Renal pelvis (tissue), 4 donors: Measurements from ENCODE around the gene DPM3. TPM values are rescaled to one million over a fixed set of nuclear protein-coding genes. Genes with fewer than 3 reads are reported as not detected.
A peak's percentile ranks its signal among the peaks of the same experiment; 100 is the strongest.
"Not testable (repeated sequence)": the region's sequence is repeated elsewhere in the genome, so short reads cannot be mapped to it uniquely, and the experiment has no call there.

Experiments
- DNase-seq: peaks from one replicate; pipeline ENCODE4 v3.0.0-alpha.2; 2013
- polyA plus RNA-seq, 3 donors: library from polyadenylated mRNA; unstranded; fragments of 120-200 nt; gene quantifications; one replicate each; pipeline ENCODE4 v1.2.1, GENCODE V29; 2013; ENCODE audit not compliant: insufficient read length in 3 of 3

DPM3 gene
- polyA plus RNA-seq, 3 donors = 38.6 to 55.8 (median 50.3) TPM

GRCh38 chr1:155167166-155168104 is 27.1 kb upstream of the DPM3 start:
- peak; percentile 84 for DNase-seq

DNA sequence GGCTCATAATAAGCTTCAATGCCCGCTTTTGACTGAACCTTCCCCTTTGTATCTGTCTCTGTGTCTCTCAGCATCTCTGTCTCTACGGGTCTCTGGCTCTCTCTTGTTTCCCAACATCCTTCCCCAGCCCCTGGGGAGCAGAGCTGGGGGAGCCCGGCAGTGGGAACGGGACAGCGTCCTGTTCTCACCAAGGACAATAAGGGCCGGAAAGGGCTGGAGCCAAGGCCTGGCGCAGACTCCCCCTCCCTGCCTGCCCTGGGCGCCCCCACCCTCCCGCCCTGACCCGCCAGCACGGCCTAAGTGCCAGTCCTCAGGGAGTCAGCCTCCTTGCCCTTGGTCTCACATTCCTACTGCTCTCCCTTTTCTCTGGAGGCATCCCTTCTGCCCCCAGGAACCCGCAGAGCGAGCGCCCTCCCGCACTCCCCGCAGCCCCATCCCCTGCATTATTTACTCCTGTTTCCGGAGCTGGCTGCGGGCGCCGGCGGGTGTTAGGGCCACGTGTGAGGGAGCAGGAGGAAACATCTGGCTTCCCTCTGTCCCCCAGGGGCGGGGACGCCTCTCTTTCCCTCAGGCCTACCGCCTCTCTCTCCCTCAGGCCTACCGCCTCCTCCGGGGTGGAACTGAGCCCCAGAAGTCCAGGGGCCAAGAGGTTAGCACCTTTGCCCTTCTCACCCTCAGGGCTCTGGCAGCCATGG is 26.3 kb upstream of the DPM3 start:
- peak; percentile 58 for DNase-seq

DNA sequence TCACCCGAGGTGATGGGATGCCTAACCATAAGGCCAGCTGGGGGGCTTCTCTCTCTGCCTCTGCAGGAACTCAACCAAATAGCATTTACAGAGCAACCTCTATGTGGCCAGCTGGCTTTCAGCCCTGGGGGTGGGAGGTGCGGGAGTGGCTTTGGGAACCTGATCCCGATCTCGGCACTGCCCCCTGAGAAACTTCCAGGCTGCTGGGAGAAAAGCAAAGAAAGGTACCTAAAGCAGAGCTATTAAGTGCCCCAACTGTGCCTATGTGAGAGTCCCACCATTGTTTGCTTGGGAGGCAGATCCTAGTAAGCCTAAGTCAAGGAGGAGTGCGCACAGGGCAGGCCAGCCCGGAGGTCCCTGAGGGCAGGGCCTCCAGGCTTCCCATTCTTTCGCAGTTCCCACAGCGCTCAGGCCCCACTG is 25.7 kb upstream of the DPM3 start:
- peak; percentile 37 for DNase-seq

DNA sequence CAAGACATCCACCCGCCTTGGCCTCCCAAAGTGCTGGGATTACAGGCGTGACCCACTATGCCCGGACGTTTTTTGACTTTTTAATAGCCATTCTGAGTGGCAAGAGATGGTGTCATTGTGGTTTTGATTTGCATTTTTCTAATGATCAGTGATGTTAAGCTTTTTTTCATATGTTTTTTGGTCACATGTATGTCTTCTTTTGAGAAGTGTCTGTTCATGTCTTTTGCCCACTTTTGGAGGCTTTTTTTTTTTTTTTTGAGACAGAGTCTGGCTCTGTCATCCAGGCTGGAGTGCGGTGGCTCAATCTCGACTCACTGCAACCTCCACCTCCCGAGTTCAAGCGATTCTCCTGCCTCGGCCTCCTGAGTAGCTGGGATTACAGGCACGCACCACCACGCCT is 24.3 kb upstream of the DPM3 start:
- not testable (repeated sequence) for DNase-seq

GRCh38 chr1:155163785-155164184 is 23.5 kb upstream of the DPM3 start:
- not testable (repeated sequence) for DNase-seq

DNA sequence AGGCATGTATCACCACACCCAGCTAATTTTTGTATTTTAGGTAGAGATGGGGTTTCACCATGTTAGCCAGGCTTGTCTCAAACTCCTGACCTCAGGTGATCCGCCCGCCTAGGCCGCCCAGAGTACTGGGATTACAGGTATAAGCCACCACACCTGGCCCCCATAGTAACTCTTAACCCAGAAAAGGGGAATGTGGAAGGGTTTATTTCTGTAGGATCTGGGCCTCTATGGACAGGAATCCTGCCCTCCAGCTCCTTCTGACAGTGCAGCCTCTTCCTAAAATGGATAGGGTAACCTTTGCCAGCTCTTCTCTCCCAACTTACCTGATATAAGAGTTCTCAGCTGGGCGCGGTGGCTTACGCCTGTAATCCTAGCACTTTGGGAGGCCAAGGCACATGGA is 22.3 kb upstream of the DPM3 start:
- not testable (repeated sequence) for DNase-seq

GRCh38 chr1:155160128-155160527 is 19.8 kb upstream of the DPM3 start:
- no peak for DNase-seq

DNA sequence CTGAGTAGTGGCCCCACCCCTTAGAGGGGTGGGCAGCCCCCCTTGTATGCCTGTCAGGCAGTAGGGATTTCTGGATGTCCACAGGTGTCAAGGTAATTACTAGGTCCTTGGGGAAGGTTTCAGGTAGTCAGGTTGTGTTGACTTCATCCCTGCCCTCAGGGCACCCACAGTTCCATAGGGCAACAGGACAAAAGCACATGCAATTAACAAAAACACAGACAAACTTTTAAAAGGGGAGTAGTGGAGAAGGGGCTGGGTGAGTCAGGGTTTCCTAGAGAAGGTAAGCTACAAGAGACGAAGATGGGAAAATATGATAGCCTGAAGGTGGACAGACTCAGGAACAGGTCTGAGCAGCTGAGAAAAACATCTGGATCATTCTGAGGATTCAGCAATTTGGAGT is 18.7 kb upstream of the DPM3 start:
- DNase-seq = no peak

DNA sequence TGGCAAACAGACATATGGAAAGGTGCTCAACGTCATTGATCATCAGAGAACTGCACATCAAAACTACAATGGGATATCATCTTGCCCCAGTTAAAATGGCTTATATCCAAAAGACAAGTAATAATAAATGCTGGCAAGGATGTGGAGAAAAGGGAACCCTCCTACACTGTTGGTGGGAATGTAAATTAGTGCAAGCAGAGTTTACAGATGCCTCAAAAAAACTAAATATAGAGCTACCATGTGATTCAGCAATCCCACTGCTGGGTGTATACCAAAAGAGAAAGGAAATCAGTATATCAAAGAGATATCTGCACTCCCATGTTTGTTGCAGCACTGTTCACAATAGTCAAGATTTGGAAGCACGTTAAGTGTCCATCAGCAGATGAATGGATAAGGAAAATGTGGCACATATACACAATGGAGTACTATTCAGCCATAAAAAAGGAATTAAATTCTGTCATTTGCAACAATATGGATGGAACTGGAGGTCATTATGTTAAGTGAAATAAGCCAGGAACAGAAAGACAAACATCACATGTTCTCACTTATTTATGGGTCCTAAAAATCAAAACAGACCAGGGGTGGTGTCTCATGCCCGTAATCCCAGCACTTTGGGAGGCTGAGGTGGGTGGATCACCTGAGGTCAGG is 15.8 kb upstream of the DPM3 start:
- not testable (repeated sequence) for DNase-seq

DNA sequence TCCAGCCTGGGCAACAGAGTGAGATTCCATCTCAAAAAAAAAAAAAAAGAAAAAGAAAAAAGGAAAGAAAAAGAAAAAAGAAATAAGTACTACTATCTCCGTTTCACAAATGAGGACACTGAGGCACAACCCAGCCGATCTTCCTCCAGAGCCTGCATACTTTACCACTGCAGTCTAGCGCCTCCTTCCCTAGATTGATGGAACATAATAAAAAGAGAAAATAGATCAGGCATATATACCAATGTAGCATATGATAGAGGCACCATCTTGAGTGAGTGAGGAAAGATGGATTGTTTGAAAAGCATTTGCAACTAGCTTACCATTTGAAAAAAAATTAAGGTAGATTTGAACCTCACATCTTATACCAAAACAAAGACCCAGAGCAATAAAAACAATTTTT is 5.2 kb upstream of the DPM3 start:
- DNase-seq = no peak

- DNase-seq = no peak
These were observed 1.4 kb upstream of the DPM3 start for GRCh38 chr1:155141749-155142148.

DNA sequence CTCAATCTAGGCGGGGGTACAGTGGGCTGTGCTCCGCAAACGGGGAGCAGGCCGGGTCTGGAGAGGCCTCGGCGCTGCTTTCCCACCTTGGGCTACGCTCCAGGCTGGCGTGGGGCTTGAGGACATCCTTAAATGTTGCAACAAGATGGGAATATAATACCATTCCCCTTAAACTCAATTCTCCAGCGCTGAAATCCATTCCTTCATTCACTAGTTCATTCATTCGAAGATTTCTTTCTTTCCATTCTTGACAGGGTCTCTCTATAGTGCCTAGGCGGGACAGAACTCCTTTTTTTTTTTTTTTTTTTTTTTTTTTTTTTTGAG is 261 bp upstream of the DPM3 start:
- DNase-seq = no peak

- DNase-seq = no peak
These were observed 3.0 kb downstream of the DPM3 start for GRCh38 chr1:155137154-155137949.

- DNase-seq = no peak
These were observed 3.6 kb downstream of the DPM3 start for GRCh38 chr1:155136748-155137147.

DNA sequence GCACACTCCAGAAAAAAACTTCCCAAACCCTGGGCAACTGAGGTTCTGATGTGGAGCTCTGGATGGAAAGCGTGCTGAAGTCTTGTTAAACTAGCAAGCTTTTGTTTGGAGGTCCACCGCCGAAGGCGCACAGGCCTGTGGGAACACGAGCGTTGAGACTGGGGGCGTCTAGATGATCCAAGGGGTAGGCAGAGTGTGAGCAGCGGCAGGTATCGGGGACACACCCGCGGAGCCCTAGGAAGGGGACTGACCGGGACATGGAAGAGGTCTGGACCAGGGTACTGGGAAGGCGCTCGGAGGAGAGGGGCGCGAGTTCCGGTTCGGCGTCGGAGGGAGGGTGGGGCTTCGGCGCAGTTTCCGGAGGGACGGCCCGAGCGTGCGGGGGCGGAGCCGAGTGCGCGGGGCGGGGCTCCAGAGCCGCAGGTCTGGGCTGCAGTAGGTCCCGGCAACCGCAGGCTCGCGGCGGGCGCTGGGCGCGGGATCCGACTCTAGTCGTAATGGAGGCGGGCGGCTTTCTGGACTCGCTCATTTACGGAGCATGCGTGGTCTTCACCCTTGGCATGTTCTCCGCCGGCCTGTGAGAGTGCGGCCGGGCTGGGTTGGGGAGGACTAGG is 4.8 kb downstream of the DPM3 start, which contains the start of gene SLC50A1:
Gene SLC50A1, plus strand, starts transcription at position 438 of the 614 bp plus-strand sequence. Its CDS starts 60 bp downstream, at position 498.
- peak; percentile 93 for DNase-seq

DNA sequence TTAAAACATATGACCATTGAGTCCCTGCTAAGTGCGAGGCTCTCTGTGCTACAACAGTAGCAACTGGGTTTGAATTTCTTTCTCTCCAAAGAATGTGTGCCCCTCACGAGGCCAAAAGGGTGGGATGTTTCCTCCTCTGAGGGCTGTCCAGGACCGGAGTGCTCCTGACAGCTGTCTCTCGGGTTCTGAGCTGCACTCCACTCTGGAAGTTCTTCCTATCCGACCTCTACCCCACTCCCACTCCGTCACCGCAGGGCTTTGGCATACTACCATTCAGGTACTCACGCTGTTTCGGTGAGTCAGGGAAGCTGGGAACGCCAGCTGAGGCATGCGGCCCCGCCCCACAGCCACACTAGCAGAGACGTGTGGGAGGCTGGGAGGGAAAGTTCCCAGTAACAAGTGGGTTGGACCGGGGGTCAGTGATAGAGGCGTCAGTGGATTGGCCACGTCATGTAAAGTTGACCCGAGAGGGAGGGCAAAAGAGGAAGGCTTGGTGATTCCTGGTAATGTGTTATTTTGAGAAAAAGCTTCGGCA is 5.4 kb downstream of the DPM3 start:
- peak; percentile 82 for DNase-seq

DNA sequence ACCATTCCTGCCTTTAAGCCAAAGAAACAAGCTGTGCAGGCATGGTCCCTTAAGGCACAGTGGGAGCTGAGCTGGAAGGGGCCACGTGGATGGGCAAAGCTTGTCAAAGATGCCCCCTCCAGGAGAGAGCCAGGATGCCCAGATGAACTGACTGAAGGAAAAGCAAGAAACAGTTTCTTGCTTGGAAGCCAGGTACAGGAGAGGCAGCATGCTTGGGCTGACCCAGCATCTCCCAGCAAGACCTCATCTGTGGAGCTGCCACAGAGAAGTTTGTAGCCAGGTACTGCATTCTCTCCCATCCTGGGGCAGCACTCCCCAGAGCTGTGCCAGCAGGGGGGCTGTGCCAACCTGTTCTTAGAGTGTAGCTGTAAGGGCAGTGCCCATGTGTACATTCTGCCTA is 6.0 kb downstream of the DPM3 start:
- DNase-seq = no peak

DNA sequence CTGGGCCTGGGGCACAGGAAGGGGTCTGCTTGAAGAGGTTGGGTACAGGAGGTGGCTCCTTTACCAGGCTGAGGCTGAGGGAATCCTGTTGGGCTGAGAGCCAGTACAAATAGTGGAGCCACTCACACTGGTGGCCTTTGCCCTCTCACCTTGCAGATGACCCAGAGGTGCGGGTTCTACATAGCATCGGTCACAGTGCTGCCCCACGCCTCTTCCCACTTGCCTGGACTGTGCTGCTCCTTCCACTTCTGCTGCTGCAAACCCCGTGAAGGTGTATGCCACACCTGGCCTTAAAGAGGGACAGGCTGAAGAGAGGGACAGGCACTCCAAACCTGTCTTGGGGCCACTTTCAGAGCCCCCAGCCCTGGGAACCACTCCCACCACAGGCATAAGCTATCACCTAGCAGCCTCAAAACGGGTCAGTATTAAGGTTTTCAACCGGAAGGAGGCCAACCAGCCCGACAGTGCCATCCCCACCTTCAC is 6.5 kb downstream of the DPM3 start:
- no peak for DNase-seq

- DNase-seq = no peak
These were observed 8.5 kb downstream of the DPM3 start for GRCh38 chr1:155131856-155132255.

DNA sequence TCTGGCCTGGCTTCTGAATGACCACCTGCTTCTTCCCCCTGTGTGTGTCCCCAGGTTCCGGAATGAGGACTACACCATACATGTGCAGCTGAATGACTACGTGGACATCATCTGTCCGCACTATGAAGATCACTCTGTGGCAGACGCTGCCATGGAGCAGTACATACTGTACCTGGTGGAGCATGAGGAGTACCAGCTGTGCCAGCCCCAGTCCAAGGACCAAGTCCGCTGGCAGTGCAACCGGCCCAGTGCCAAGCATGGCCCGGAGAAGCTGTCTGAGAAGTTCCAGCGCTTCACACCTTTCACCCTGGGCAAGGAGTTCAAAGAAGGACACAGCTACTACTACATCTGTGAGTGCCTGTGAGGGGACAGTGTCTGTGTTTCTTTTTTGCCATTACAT is 9.0 kb downstream of the DPM3 start:
- DNase-seq = no peak
